Stimulated activated memory B cell treated with anti-CD40 and anti-IgM and Interleukin-4, amounts not matched to agents 10 μg/mL and 1 μg/mL and 100 μg/mL, for 72 hours (primary cell): ENCODE data around the gene PXK.
A peak's percentile ranks its signal among the peaks of the same experiment; 100 is the strongest.

Experiments used
- ATAC-seq: fragments of 150-1000 bp; cut with Tn5 transposase; 2 replicates; pipeline ENCODE4 v1.10.0; 2021
- H3K27ac Mint-ChIP-seq: one replicate; pipeline ENCODE4 v1.8.0; 2022; ENCODE audit warnings: mild to moderate bottlenecking, mixed read lengths
- H3K27me3 Mint-ChIP-seq: one replicate; pipeline ENCODE4 v1.8.0; 2022; ENCODE audit warnings: mixed read lengths
- H3K36me3 Mint-ChIP-seq: one replicate; pipeline ENCODE4 v1.8.0; 2022; ENCODE audit warnings: mixed read lengths
- H3K4me1 Mint-ChIP-seq: one replicate; pipeline ENCODE4 v1.8.0; 2022; ENCODE audit warnings: mixed read lengths
- H3K4me3 Mint-ChIP-seq: one replicate; pipeline ENCODE4 v1.8.0; 2022; ENCODE audit warnings: mild to moderate bottlenecking, moderate library complexity, mixed read lengths
- H3K9me3 Mint-ChIP-seq: one replicate; pipeline ENCODE4 v1.8.0; 2022; ENCODE audit warnings: mixed read lengths

The PXK gene

GRCh38 chr3:58305882-58306711 lies 26.6 kb upstream of the PXK start, which contains the start of the genes HTD2 and RPP14:
HTD2 (plus strand) TSS chr3:58306520; CDS start chr3:58317614, 11,094 bp downstream.
RPP14 (plus strand) TSS chr3:58306245; CDS start chr3:58310330, 4,085 bp downstream.
- peak; percentile 96 for ATAC-seq
- Mint-ChIP-seq H3K27me3 (no peaks in the 10 kb centered on the region), H3K4me1 (peaks cover 35% of the 10 kb centered on the region)

GRCh38 chr3:58307639-58308215 lies 25.0 kb upstream of the PXK start:
- ATAC-seq, result no peak
- H3K36me3 Mint-ChIP-seq, result peaks cover 19% of the 10 kb centered on the region
- H3K27me3 Mint-ChIP-seq, result no peaks in the 10 kb centered on the region
- H3K9me3 Mint-ChIP-seq, result no peaks in the 10 kb centered on the region
- H3K4me3 Mint-ChIP-seq, result peak overlapping the region; percentile 97
- H3K27ac Mint-ChIP-seq, result peak overlapping the region; percentile 98
- peaks cover 35% of the 10 kb centered on the region for H3K4me1 Mint-ChIP-seq

More at GRCh38 chr3:58305882-58306711, 26.6 kb upstream of the PXK start, which contains the start of the genes HTD2 and RPP14:
- Mint-ChIP-seq H3K36me3 (peaks cover 11% of the 10 kb centered on the region), H3K4me3 (peak within 1 kb of the TSS; percentile 97), H3K9me3 (no peaks in the 10 kb centered on the region), H3K27ac (peak within 1 kb of the TSS; percentile 98)

- Mint-ChIP-seq H3K36me3 (peaks cover 27% of the 10 kb centered on the region), H3K27ac (no peak overlapping the region), H3K4me1 (peaks cover 35% of the 10 kb centered on the region), H3K27me3 (no peaks in the 10 kb centered on the region), H3K4me3 (no peak overlapping the region), H3K9me3 (no peaks in the 10 kb centered on the region)
- no peak for ATAC-seq
Measured at GRCh38 chr3:58308728-58309127, 24.0 kb upstream of the PXK start.

GRCh38 chr3:58317811-58318210 lies 14.9 kb upstream of the PXK start:
- H3K36me3 Mint-ChIP-seq, result peaks cover 45% of the 10 kb centered on the region
- H3K27ac Mint-ChIP-seq, result no peak overlapping the region

GRCh38 chr3:58321791-58322190 lies 10.9 kb upstream of the PXK start:
- Mint-ChIP-seq H3K4me3 (no peak overlapping the region), H3K27ac (peak overlapping the region; percentile 34), H3K4me1 (peaks cover 57% of the 10 kb centered on the region), H3K9me3 (no peaks in the 10 kb centered on the region), H3K27me3 (no peaks in the 10 kb centered on the region), H3K36me3 (peaks cover 19% of the 10 kb centered on the region)
- ATAC-seq, result peak; percentile 39

More at GRCh38 chr3:58317811-58318210, 14.9 kb upstream of the PXK start:
- ATAC-seq, result no peak
- Mint-ChIP-seq H3K4me3 (no peak overlapping the region), H3K4me1 (peaks cover 18% of the 10 kb centered on the region), H3K27me3 (no peaks in the 10 kb centered on the region), H3K9me3 (no peaks in the 10 kb centered on the region)

GRCh38 chr3:58322793-58323192 lies 9.9 kb upstream of the PXK start:
- no peak for ATAC-seq
- Mint-ChIP-seq H3K27me3 (no peaks in the 10 kb centered on the region), H3K27ac (peak overlapping the region; percentile 93), H3K4me1 (peaks cover 63% of the 10 kb centered on the region), H3K9me3 (no peaks in the 10 kb centered on the region), H3K36me3 (peaks cover 9% of the 10 kb centered on the region), H3K4me3 (no peak overlapping the region)

- Mint-ChIP-seq H3K4me3 (peak overlapping the region; percentile 29), H3K27ac (peak overlapping the region; percentile 93), H3K36me3 (no peaks in the 10 kb centered on the region), H3K4me1 (peaks cover 63% of the 10 kb centered on the region), H3K9me3 (no peaks in the 10 kb centered on the region), H3K27me3 (no peaks in the 10 kb centered on the region)
- ATAC-seq, result peak; percentile 42
Measured at GRCh38 chr3:58323529-58324390, 8.9 kb upstream of the PXK start.

GRCh38 chr3:58324391-58325390 lies 8.0 kb upstream of the PXK start:
- Mint-ChIP-seq H3K36me3 (no peaks in the 10 kb centered on the region), H3K4me3 (peak overlapping the region; percentile 29), H3K9me3 (no peaks in the 10 kb centered on the region), H3K27me3 (no peaks in the 10 kb centered on the region), H3K4me1 (peaks cover 67% of the 10 kb centered on the region), H3K27ac (peak overlapping the region; percentile 93)
- ATAC-seq, result peak; percentile 66

- H3K4me3 Mint-ChIP-seq, result no peak overlapping the region
- peak; percentile 66 for ATAC-seq
Measured at GRCh38 chr3:58325525-58325992, 7.1 kb upstream of the PXK start.

GRCh38 chr3:58326267-58326900 lies 6.3 kb upstream of the PXK start:
- H3K4me1 Mint-ChIP-seq, result peaks cover 59% of the 10 kb centered on the region
- no peaks in the 10 kb centered on the region for H3K36me3 Mint-ChIP-seq
- H3K4me3 Mint-ChIP-seq, result no peak overlapping the region
- ATAC-seq, result no peak
- H3K27me3 Mint-ChIP-seq, result no peaks in the 10 kb centered on the region
- H3K9me3 Mint-ChIP-seq, result no peaks in the 10 kb centered on the region
- H3K27ac Mint-ChIP-seq, result peak overlapping the region; percentile 93

More at GRCh38 chr3:58325525-58325992, 7.1 kb upstream of the PXK start:
- Mint-ChIP-seq H3K27me3 (no peaks in the 10 kb centered on the region), H3K27ac (peak overlapping the region; percentile 93), H3K36me3 (no peaks in the 10 kb centered on the region), H3K4me1 (peaks cover 67% of the 10 kb centered on the region), H3K9me3 (no peaks in the 10 kb centered on the region)

GRCh38 chr3:58329150-58329921 lies 3.4 kb upstream of the PXK start:
- H3K27ac Mint-ChIP-seq, result peak overlapping the region; percentile 49
- peaks cover 52% of the 10 kb centered on the region for H3K4me1 Mint-ChIP-seq
- no peak overlapping the region for H3K4me3 Mint-ChIP-seq

GRCh38 chr3:58329922-58330413 lies 2.7 kb upstream of the PXK start:
- no peaks in the 10 kb centered on the region for H3K36me3 Mint-ChIP-seq
- no peak overlapping the region for H3K4me3 Mint-ChIP-seq
- peaks cover 52% of the 10 kb centered on the region for H3K4me1 Mint-ChIP-seq
- H3K27me3 Mint-ChIP-seq, result no peaks in the 10 kb centered on the region
- H3K9me3 Mint-ChIP-seq, result no peaks in the 10 kb centered on the region
- no peak for ATAC-seq
- H3K27ac Mint-ChIP-seq, result peak overlapping the region; percentile 49

More at GRCh38 chr3:58329150-58329921, 3.4 kb upstream of the PXK start:
- no peaks in the 10 kb centered on the region for H3K36me3 Mint-ChIP-seq
- no peaks in the 10 kb centered on the region for H3K9me3 Mint-ChIP-seq
- ATAC-seq, result no peak
- H3K27me3 Mint-ChIP-seq, result no peaks in the 10 kb centered on the region
